PC-3 (cell line): ENCODE data around the gene DNM2.

Source experiments
- CTCF ChIP-seq: fragments of 300-600 bp; sonication (generic); conservative IDR thresholded peaks from 2 replicates; pipeline ENCODE4 v1.5.1; 2017; ENCODE audit warnings: antibody characterized with exemption, low read depth, mild to moderate bottlenecking, low read length
- EZH2 ChIP-seq: fragments of 300-600 bp; sonication (generic); IDR thresholded peaks from one replicate; pipeline ENCODE4 v1.6.1; 2017; ENCODE audit warnings: antibody characterized with exemption, mild to moderate bottlenecking, low read length; ENCODE audit not compliant: unreplicated experiment

- no peak for TF ChIP-seq CTCF
- TF ChIP-seq EZH2: no peak
These were observed 78.8 kb downstream of the DNM2 start for GRCh38 chr19:10796653-10797052.
